NCI-H1417 (cell line): ENCODE data around the gene ACSL6.

Source experiments
- DNase-seq, 3 experiments: peaks; one replicate each; lab custom pipeline; 2025; lab: John Stamatoyannopoulos, UW

ACSL6 gene

DNA sequence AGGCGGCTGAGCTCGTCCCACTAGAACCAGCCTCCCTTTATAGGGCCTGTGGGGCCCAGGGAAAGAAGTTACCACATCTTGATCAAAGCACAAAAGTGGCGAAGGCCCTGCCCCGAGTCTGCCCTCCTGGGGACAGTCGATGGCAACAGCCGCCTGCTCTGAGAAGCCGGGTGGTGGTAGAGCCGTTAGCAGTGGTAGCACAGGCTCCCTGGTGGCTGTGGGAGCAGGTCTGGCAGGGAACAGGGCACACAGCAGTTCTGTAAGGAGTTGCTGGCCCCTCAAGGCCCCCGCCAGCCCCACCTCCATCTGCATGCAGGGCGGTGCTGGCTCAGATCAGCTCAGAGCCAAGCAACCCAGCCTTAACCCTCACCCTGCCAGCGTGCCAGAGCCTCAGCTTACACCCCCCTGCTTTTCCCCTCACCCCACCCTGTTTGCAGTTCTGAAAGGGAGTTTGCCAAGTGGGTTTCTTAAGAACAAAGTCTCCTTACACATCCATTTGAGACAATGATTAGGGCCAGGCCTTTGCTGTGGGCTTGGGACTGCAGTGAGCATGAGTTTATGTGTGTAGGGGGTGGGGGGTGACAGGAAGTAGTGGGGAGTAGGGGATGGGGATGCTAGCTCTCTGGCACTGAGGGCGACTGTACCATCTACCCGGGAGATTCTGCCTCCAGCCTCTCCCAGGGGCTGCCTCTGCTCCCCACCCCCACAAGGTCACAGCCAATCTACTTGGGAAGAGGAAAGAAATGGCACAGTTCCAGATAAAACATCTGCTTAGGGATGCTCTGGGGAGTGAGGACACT, 11.8 kb downstream of the ACSL6 start:
- DNase-seq = peak in 1 of 3 experiments; percentile 2

DNA sequence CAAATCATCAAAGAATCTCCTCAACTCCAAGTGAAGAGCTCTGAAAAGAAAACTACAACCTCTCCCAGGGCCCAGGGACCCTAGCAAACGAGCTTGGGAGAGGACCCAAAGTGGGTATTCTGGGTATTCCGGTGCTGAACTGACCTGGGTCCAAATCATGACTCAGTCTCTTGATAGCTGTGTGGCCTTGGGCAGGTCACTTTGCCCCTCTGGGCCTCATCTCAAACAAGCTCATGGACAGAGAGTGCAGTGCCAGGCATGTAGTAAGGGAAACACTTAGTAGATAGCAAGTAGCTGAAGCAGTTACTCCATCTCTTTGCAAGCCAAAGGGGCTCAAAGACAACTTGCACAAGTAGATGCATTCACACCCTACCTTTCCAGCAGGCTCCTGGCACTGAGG, 12.4 kb downstream of the ACSL6 start:
- no peak for DNase-seq

DNA sequence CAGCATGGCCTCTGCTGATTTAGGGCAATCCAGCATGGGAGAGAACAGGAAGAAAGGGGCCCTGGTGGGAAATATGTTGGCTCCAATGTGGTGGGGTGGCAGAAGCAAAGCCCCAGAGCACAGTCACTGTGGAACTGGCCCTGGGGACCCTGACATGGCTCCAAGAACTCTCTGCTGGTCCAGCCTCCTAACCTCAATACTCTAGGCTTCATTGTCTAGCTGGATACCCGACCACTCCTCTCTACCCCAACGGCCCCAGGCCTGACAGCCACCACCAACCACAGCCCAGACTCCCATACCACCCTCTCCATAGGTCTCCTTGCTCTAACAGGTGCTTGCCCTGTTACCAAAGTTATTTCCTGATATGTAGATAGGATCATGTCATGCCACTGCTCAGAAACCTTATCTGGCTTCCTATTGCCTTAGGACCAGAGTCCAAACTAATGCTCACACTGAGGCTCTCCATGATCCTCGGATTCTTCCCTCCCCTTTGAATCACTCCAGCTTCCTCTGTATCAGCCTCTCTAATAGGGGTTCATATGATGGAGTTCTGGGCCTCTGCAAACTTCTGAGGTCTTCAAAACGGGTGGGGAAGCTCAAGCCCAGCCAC, 12.9 kb downstream of the ACSL6 start:
- DNase-seq = no peak

DNA sequence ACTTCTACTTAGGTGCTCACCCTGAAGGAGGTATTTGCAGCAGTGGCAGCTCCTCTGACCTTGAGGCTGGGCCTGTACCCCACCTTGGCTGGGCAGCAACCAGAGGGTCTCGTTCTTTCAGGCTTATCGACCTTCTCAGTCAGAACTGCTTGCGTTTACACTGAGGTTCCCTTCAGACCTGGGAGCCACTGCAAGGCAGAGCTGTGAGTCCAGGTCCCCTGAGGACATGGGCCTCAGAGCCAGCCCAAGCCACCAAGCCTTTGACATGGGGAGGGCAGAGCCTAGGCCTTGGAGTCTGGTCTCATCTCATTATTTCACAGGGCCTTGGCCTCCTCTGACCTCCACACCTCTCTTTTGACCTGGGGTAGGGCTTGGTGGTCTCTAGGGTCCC, 13.7 kb downstream of the ACSL6 start:
- no peak for DNase-seq

DNA sequence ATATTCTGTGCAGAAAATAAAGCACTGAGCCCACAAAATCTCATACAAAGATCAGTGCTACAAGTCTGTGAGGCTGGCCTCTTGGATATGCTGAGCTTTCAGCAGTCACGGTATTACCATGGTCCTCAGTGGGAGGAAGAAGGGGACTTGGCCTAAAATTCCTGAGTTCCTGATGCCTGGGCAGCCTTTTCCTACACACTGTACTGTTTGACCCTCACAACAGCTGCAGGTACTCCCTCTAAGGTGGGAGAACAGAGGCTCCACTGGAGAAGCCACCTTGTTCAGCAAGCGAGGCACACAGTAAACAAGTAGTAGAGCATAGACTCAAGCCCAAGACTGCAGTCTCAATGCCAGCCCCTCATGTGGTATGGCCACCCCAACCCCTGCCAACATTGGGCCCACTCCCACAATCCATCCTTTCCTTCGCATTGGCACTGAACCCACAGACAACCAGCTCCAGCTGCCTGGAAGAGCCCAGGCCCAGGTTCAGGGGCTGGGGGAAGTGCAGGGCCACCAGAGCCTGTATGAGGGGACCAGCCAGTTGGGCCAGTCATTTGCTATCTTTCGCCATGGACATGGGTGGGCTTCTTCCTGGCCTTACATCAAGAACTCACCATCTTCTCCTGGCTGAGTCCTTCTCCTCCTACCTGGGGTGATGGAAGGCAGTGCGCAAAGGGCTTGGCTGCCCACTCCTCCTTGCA, 14.3 kb downstream of the ACSL6 start:
- DNase-seq = no peak

DNA sequence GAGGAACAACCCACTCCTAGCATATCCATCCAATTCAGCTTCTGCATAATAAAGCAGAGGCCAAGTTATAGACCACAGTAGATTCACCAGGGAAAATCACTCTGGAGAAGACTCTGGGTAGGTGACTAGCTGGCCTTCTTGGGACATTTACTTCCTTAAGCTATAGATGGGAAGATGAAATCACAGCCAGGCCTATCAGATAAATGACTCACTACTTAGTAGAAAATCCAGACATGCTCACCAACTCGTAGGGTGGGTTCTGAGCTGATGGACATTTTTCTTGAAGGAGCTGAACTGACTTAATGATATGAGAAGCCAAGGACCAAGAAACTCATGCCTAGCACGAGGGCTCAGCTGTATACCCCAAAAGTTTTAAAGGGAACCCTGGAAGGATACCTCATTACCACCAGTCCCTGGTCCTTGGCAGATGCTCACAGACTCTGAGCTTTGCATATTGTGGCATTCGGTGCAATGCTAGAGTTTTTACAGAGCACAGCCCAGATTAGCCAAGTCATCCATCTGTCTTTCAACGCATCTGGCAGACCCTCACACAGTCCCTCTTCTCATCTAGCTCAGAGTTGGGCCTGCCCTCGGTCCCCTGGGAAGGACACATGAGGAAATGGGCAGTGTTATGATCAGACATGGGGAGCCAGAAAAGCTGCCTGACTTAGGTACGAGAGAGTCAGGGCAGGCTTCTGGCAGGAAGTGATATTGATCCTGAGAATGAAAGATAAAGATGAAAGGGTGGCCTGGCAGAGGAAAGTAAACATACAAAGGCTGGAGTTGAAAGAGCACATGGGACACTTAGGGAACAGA, 15.0 kb downstream of the ACSL6 start:
- DNase-seq = no peak

DNA sequence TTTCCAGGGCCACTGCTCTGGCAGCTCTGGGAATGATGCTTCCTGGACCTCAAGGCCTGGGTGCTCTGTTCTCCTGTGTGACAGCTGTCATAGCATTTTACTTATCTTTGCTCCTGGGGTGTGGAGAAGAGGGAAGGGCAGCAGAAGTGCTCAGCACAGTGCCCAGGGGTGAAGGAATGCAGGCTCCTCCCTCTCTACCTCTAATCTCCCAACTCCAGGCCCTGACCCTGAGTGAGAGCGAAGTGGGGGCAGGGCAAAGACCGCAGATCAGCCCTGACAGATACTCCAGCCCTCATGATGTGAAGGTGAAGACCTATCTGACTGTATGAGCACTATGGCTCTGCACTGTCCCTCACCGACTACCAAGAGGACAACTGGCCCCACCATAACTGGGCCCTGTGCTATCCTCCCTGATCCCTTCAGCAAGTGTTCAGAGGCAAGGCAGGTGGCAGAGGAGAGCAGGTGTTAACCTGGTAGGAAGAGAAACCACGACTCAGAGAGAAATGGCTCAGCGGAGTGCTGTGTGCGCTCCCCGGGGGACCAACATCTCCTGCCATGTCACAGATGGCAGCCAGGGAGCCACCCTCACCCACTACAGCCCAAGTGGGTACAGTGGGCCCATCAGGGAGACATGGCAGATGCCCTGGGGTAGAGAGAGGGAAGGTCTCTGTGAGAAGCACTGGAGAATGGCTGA, 16.8 kb downstream of the ACSL6 start:
- DNase-seq = no peak

DNA sequence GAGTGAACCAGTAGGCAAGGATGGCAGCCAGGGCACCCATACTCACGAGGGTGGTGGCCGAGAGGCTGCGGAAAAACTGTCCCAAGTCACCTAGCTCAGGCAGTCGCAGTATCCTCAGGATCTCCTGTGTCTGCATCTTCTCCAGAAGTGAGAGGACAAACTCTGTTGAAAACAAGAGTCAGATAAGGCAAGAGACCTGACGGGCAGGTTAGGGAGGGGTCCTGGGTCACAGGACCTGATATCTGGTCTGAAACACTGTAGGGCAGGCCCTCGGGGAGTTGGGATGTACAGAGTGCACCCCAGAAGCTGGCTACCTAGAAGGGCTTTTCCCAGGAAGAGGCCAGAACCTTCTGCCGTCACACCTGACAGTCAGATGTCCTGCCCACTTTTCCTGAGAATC, 17.4 kb downstream of the ACSL6 start:
- DNase-seq = no peak

DNA sequence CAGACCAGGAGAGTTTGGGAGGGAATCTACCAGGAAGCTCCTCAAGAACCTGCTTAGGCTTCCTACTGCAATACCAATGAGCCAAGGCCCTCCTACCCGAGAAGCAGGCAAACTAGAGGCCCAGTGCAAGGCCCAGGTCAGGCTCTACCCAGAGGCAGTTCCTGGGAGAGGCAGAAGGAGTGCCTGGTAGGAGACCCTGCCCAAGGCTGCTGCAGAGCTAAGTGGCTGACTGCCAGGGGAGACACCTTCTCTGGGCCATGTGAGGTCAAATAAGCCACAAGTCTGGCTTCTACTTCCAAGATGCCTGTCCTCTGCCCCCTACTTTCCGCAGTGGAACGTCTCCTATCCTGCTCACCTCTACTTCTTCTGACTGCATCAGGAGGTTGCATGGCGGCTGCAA, 17.8 kb downstream of the ACSL6 start:
- DNase-seq = no peak

DNA sequence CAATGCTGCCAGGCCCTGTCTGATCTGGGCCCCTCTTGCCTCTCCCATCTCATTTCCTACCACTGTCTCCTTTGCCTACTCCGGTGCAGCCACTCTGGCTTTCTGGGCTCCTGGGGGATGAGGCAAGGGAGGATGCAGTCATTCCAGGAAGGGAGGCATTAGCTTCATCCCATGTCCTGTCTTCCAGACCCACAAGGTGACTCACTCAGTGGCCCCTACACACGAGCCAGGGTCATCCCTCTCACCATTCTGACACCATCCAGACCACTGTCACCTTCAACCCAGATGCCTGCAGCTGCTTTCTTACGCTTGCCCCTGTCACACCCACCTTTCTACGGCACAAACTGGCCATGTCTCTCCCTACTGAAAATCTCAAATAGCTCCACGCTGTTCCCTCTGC, 19.1 kb downstream of the ACSL6 start:
- no peak for DNase-seq

DNA sequence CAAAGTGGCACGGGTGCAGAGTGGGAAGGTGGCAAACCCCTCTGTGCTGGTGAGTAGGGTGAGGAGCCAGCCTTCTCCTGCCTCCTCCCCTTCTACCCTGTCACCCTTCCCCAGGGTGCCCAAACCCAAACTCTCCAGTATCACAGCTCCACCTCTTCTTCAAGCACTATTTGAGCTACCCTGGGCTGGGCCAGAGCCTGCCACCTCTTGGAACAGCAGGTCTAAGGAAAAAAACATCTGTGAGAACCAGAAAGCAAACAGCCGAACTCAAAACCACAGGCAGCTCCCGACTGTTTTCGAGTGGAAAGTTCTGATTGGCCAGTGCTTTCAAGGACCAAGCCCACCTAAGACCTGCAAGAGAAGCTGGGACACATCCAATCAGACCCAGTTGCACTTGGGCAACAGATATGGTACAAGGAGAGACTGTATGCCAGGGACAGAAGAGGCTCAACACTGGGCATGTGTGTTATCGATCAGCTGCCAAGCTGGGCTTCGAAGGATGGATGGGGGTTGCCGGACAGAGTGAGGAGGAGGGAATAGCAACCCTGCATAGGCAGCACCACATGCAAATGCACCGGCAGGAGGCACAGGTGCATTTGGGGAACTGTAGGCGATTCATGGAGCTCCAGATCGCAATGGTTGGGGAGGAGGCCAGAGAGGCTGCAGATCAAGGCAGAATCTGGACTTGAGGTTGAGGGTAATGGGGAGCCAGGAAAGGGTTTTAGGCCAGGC, 19.7 kb downstream of the ACSL6 start:
- no peak for DNase-seq

DNA sequence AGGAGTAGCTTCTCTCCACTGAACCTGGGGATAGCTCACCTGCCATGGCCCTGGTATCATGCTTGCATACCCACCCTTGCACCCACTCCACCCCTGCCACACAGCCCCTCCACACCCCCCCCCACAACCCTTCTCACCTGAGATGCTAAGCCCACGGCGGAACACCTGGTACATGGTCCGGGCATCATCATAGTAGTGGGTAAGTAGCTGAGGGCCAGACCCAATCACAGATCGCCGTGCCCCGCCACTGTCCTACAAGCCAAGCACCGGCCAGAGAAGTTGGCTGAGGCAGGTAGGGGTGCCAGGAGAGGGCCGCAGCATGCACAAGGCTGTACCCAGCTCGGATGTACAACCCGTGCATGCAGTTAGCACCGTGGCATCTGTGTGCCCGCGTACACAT, 20.7 kb downstream of the ACSL6 start:
- no peak for DNase-seq

DNA sequence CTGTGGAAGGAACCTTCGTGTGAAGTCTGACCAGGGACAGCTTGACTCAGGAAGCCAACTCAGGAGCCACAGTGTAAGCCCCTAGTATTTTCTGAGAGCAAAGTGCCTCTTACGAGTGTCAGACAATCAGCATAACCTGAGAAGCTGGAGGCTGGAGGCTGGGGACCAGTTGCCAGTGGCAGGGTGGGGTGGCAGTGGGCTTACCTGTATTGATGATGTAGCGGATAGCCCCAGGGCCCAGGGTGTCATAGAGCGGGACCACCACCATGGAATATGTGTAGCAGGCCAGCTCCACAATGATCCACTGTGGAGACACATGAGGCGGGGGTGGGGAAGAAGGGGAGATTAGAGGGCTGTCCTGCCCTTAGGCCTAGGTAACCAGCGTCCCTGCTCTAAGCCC, 22.9 kb downstream of the ACSL6 start:
- DNase-seq = no peak

DNA sequence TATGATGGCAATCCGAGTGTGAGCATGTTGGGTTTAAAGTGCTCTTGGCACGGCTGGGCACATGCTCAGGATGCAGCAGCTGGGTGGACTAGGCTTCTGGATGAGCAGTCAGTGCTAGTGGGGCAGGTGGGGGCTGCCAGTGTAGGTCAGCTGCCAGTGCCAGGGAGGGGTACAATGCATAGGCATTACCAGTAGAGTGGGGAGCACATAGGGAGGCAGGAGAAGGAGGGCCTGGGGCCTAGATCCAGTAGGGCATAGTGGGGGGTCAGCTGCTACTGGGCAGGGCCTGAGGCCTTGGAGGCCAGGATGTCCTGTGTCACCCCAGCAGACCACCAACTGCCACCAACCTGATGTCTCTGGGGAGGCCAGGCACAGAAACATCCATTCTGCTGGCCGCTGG, 24.2 kb downstream of the ACSL6 start:
- no peak for DNase-seq

DNA sequence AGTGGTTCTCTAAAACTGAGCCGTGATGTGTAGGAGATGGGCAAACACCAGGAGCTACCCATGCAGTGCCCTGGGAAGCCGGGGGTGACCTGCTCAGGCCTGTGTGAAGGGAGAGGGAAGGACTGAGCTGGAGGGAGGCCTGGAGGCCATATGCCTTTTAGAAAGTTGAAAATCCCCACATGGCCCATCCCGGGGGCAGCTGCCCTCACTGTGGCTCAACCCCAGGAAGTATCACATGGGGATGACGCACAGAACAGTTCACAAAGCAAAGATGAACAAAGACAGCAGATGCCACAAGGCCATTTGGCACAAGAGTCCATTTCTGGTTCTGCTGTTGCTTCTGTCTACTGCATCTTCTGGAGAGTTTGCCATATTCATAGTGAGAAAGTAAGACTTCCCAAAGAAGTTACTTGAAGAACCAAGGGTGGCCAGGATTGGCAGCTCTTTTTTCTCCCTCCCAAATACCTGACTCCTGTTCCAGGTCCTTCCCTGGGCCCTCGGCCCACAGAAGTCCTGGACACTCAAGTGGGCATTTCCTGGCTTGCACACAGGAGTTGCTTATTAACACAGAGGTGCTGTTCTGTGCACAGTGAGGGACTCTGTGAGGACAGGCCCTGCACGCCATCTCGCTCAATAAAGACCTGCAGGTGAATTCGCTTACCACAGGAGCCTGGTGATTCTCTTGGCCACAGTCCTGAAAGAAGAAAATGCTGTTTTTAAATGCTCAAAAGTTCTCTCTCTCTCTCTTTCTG, 25.1 kb downstream of the ACSL6 start:
- no peak for DNase-seq

DNA sequence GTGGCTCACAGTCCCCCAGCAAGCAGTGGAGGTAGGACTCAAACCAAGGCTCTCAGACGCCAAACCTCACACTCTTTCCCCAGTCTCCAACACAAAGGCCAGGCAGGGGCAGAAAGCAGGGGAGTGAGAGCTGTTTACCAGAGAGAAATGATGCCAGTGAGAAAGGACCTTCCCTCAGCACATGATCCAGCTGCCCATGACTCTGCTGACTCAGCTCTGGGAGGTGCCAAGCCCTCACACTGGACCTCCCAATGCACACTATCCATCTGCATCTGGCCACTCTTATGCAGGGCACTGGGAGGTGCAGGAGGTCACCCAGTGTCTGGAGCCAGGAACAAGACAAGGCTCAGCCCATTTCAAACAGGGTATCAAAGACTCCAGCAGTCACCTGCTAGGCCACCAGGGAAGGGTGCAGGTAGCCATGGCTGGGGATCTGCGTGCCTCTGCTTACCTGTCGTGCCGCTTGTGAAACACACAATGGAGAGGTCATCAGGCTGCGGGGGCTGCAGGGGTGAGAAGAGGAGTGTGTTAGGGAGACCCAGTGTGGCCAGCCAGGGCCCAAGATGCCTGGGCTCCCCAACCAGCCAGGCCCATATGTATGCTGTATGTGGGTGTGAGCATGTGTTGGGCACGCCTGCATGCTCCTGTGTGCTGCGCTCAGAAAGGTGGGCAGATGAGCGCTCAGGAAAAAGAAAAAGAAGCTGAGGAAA, 26.3 kb downstream of the ACSL6 start:
- no peak for DNase-seq

DNA sequence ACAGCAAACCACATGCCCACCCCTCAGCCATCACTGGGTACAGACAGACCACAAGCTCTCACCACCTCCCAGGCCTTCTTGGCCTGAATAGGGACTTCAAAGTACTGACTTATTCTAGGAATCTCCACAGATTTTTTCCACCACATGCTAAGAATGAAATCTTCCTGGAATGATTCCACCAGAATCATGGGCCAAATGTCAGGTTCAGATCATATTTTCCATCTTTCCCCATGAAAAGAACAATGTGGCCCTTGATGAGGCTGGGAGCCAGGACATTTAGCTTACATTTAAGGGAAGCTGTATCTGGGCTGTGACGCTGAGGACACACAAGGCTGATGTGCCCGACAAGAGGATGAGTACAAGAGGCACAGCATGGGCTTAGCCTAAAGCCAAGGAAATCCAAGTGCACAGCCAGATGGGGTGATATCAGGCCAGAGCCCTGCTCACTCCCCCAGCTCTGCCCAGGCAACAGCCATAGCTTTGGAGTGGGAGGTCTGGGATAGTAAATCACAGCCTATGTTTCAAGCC, 28.1 kb downstream of the ACSL6 start:
- no peak for DNase-seq

DNA sequence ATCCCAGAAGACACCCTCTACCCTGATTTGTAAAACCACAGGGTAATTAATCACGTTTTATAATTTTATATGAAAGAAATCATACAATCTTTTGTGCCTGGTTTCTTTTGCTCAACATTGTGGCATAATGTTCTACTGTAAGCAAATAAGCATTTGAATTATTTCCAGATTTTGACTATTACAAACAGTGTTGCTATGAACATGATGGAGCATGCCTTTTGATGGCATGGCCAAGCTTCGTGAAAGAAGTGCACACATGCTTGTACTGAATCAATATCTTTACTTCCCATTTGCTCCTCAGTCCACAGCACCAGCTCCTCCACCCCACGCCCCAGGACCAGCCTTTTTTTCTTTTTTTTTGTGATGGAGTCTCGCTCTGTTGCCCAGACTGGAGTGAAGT, 29.9 kb downstream of the ACSL6 start:
- no peak for DNase-seq

DNA sequence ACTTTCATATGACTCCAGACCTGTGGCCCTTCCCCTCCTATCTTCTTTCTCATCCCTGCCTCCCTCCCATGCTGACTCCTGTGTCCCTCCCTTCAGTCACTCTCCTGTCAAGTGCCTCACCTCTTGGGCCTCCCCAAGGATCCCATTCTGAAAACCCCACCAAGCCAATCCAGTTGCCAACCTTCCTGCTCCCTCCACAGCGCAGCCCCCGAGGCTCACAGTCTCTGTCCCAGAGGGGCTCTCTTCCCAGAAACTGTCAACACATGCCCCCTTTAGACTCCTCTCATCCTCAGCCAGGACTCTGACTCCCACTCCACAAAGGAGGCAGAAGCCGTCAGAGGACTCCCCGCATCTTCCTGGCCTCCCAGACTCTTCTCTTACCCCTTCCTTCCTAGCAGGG, 30.8 kb downstream of the ACSL6 start:
- no peak for DNase-seq

DNA sequence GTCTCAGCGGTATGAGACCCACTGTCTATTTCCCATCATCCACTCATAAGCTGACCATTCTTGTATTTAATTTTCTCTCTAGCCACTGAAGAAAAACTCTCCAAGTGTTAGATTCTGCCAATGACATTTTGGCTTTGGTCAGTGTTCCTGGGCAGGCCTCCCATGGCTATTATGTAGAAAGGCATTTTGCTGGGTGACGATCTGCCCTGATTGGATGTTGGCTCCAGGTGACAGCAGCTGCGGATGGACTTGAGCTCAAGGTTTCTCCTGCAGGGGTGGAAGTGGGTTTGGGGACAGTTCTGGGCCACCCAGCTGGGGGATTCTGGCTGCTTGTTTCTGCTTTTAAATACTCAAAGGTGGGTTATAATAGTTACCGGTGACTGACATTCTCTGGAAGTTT, 31.6 kb downstream of the ACSL6 start:
- no peak for DNase-seq
